Spleen (tissue), 7 donors: ENCODE measurements around the gene PIAS1.

Experiments
- CTCF ChIP-seq, 11 experiments: fragments of 200-600 bp in 7 of 11; fragments of 450-650 bp in 4 of 11; sonication (generic) in 4 of 11; IDR thresholded peaks in 8 of 11; conservative IDR thresholded peaks in 3 of 11; 1 replicate in 7 of 11; 2 replicates in 4 of 11; pipeline versions ENCODE4 v1.4.0 to v1.8.0; 2016 to 2021; ENCODE audit warnings: antibody characterized with exemption in 11 of 11, inconsistent platforms in 4 of 11, mild to moderate bottlenecking in 1 of 11
- POLR2A ChIP-seq, 3 donors: fragments of 450-650 bp; IDR thresholded peaks; one replicate each; pipeline ENCODE4 v1.5.1; 2017; ENCODE audit warnings: antibody characterized with exemption in 3 of 3, mild to moderate bottlenecking in 1 of 3
- donor health status: DM: no; HTN: no; CAD: no; lungs with moderate emphysema.
- donor health status: DM: no; HTN: no; CAD: no.
- donor health status: DM: no; HTN: no; CAD: no.

DNA sequence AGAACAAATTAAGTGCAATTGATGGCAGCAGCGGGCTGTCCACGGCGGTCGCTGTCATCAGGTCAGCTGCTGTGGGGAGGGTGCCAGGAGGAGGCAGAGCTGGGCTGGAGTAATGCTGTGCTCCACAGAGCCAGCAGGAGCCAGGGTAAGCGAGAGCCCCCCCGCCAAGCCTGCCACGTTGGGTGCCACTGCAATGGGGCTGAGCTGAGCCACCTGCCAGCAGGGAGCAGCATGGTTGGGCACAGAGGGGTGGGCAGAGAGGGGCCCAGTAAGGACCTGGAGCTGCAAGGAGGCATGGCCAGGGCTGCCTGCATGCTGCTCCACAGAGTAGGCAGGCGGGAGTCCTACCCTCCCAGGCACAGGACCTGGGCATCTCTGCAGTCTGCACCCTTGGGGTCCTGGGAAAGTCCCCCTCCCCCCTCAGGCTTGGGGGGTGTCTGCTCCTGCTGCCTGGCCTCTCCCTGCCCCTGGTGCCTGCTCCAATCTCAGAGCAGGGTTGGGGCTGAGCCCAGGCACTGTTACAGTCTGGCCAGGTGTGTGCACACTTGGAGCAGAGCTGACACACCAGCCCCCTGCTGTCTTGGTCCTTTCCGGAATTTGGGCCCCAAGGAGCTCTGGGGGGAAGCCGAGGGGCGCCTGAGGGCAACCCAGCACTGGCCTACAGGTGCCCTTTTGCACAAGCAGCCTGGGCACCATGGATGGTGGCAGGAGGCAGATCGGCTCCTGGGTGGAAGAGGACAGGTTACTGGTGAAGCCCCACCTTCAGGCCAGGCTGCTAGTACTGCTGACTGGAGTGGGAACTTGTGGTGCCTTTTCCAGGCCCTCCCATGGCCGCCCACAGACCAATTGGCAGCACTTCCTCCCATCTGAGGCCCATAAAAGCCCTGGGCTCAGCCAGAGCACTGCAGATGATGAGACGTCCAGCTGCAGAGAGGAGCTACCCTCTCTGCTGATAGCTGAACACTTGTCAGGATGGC is 8.5 kb upstream of the PIAS1 start:
- TF ChIP-seq CTCF (IDR thresholded peaks at IDR 0.05 in 8 of 11, conservative IDR thresholded peaks at IDR 0.05 in 3 of 11) (no peak), POLR2A (IDR thresholded peaks at IDR 0.05) (no peak)
